ENCODE results near the gene IZUMO4. TPM values are rescaled to one million over a fixed set of nuclear protein-coding genes. Genes with fewer than 3 reads are reported as not detected.

Gene IZUMO4
- total and polyA plus RNA-seq, 10 of the 15 experiments (the other 5 are each of a cell fraction or from before 2014, with no cell fraction given), result 0.53 to 27.1 (median 7.5) TPM

- TF ChIP-seq, protein P1, sequence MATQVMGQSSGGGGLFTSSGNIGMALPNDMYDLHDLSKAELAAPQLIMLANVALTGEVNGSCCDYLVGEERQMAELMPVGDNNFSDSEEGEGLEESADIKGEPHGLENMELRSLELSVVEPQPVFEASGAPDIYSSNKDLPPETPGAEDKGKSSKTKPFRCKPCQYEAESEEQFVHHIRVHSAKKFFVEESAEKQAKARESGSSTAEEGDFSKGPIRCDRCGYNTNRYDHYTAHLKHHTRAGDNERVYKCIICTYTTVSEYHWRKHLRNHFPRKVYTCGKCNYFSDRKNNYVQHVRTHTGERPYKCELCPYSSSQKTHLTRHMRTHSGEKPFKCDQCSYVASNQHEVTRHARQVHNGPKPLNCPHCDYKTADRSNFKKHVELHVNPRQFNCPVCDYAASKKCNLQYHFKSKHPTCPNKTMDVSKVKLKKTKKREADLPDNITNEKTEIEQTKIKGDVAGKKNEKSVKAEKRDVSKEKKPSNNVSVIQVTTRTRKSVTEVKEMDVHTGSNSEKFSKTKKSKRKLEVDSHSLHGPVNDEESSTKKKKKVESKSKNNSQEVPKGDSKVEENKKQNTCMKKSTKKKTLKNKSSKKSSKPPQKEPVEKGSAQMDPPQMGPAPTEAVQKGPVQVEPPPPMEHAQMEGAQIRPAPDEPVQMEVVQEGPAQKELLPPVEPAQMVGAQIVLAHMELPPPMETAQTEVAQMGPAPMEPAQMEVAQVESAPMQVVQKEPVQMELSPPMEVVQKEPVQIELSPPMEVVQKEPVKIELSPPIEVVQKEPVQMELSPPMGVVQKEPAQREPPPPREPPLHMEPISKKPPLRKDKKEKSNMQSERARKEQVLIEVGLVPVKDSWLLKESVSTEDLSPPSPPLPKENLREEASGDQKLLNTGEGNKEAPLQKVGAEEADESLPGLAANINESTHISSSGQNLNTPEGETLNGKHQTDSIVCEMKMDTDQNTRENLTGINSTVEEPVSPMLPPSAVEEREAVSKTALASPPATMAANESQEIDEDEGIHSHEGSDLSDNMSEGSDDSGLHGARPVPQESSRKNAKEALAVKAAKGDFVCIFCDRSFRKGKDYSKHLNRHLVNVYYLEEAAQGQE (IDR thresholded peaks at IDR 0.05; ENCODE audit: low read depth, low read length), result no peak
- TF ChIP-seq POLR2A (IDR thresholded peaks at IDR 0.05; ENCODE audit: low read depth, low read length) (no peak), HDAC6 (IDR thresholded peaks at IDR 0.05; ENCODE audit: unreplicated experiment) (no peak), E4F1 (IDR thresholded peaks at IDR 0.05; ENCODE audit: borderline replicate concordance, partially characterized antibody) (no peak), RCOR1 (conservative IDR thresholded peaks at IDR 0.05; ENCODE audit: low read depth, low read length) (no peak), IRF5 (IDR thresholded peaks at IDR 0.05; ENCODE audit: borderline replicate concordance) (no peak), BRCA1 (IDR thresholded peaks at IDR 0.05; ENCODE audit: low read depth, low read length) (no peak), HDAC2 (IDR thresholded peaks at IDR 0.05) (no peak), MEF2A (IDR thresholded peaks at IDR 0.05; ENCODE audit: insufficient read depth, low read depth, low read length) (no peak)
These were observed 39.9 kb upstream of the IZUMO4 start (continued) for GRCh38 chr19:2056837-2057192.

Measured in GM12878 (cell line).